Lung (tissue), 12 donors: ENCODE data around the gene PFKFB4. TPM values are rescaled to one million over a fixed set of nuclear protein-coding genes. Genes with fewer than 3 reads are reported as not detected.

Experiments used
- ATAC-seq: fragments of 200-7000 bp; cut with Tn5 transposase; one replicate; pipeline ENCODE4 v1.9.1; 2020; ENCODE audit warnings: moderate number of reproducible peaks; ENCODE audit not compliant: insufficient read depth, low FRiP score
- DNase-seq, 3 donors: peaks; one replicate each; pipeline ENCODE4 v3.0.0-alpha.2; 2013 to 2017
- H3K27ac ChIP-seq, 2 donors: one replicate each; pipeline ENCODE4 v1.5.1; 2013; ENCODE audit warnings: mild to moderate bottlenecking in 2 of 2, moderate library complexity in 2 of 2, control low read depth in 1 of 2, inconsistent platforms in 1 of 2, low read depth in 1 of 2, low read length in 1 of 2
- H3K27me3 ChIP-seq, 3 donors: one replicate each; pipeline ENCODE4 v1.5.1; 2013; ENCODE audit warnings: low read length in 2 of 3; ENCODE audit not compliant: control insufficient read depth in 3 of 3, insufficient read depth in 3 of 3
- H3K36me3 ChIP-seq, 4 donors: one replicate each; pipeline ENCODE4 v1.5.1; 2013; ENCODE audit warnings: low read length in 4 of 4, mild to moderate bottlenecking in 1 of 4, moderate library complexity in 1 of 4; ENCODE audit not compliant: control insufficient read depth in 4 of 4, insufficient read depth in 4 of 4
- H3K4me1 ChIP-seq, 5 donors: one replicate each; pipeline ENCODE4 v1.5.1; 2013; ENCODE audit warnings: low read length in 5 of 5, mild to moderate bottlenecking in 2 of 5, moderate library complexity in 1 of 5; ENCODE audit not compliant: control insufficient read depth in 5 of 5, insufficient read depth in 5 of 5
- H3K4me3 ChIP-seq: one replicate; pipeline ENCODE4 v1.5.1; 2013; ENCODE audit warnings: mild to moderate bottlenecking, control low read depth, moderate library complexity
- H3K9ac ChIP-seq, 2 donors: one replicate each; pipeline ENCODE4 v1.5.1; 2013; ENCODE audit warnings: low read length in 2 of 2, control low read depth in 1 of 2; ENCODE audit not compliant: insufficient read depth in 1 of 2
- H3K9me3 ChIP-seq, 4 donors: one replicate each; pipeline ENCODE4 v1.5.1; 2013; ENCODE audit warnings: low read length in 3 of 4, mild to moderate bottlenecking in 1 of 4, moderate library complexity in 1 of 4; ENCODE audit not compliant: control insufficient read depth in 4 of 4, insufficient read depth in 3 of 4
- CTCF ChIP-seq: IDR thresholded peaks from 2 replicates; pipeline ENCODE4 v1.5.1; 2012; ENCODE audit warnings: mild to moderate bottlenecking; ENCODE audit errors: control extremely low read depth, extremely low read depth
- WGBS, 2 donors: extraction: QIAGEN DNeasy Blood & Tissue Kit; methylation state at CpG; one replicate each; pipeline ENCODE4 v1.1.7; 2013; 5-methylcytosine and 5-hydroxymethylcytosine counted together
- polyA plus RNA-seq, 2 donors: library from polyadenylated mRNA; stranded (reverse); fragments of 200-250 nt; gene quantifications; one replicate each; pipeline ENCODE4 v1.2.1, GENCODE V29; 2013
- total RNA-seq, 2 donors: library from RNA; depleted of rRNA in 1 of 2; stranded (reverse); fragments of >200 nt in 1 of 2; gene quantifications; one replicate each; pipeline ENCODE4 v1.2.1, GENCODE V29; 2014 to 2021
- donor health status: control.
- donor health status: control.
- donor health status: Bipolar disorder and iron deficiency.
- donor health status: healthy.
- donor health status: DM: yes; HTN: yes; CAD: no.

The PFKFB4 gene
- total and polyA plus RNA-seq, 4 donors: 3.6 to 15.9 (median 12.1) TPM

DNA sequence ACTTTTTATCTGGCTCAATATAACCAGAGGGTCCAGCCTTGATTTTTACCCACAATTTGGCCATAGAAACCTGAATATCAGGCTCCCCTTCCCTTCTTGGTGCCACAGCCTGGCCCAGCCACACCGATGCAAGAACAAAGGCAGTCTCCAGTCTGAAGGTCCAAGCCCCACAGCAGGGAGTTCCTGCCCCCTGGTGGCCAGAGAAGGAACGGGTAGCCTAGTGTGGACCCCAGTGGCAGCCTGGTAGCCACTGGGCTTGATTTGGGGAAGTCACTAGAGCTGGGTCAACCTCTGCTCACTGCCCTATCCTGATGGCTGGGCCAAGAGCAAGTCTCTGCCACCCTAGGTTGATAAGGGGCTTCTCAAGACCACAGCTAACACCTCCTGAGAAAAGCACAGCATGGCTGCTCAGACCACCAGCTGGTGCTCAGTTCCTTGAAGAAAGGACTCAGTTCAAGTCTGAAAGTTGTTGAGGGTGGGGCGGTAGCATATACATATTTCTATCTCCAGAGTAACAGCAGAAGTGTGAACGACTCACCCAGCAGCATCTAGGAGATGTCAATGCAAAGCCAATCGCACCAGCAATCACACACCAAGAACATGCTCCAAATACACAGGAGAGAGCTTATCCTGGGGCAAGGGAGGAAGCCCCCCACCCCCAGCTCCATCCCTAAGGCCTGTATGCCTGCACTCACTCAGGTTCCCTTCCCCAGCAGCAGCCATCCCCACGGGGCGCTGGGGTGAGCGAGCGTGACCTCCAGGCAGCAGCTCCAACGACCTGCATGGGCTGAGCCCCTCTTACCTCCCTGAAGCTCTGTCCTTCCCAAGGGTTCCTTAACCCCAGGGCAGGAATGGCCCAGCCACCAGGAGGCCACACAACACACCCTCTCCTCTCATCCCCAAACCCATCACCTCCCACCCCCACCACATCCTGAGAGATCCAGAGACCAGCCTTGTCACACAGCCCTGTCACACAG is 7.6 kb downstream of the PFKFB4 start:
- Histone ChIP-seq H3K27ac (no peak overlapping the region), H3K4me1 (peaks cover 0 to 7% (median 0%) of the 10 kb centered on the region in 5 donors), H3K36me3 (peaks cover 0 to 3% (median under 1%) of the 10 kb centered on the region in 4 donors), H3K9ac (no peak overlapping the region), H3K27me3 (no peaks in the 10 kb centered on the region), H3K9me3 (no peaks in the 10 kb centered on the region), H3K4me3 (no peak overlapping the region)
- 70 to 74% methylated on average over 10 of the region's 10 CpGs for WGBS, 2 donors
- DNase-seq (peak; percentile 79 to 81 (median 81)), ATAC-seq (peak; percentile 86)
- TF ChIP-seq CTCF: peak; percentile 93

DNA sequence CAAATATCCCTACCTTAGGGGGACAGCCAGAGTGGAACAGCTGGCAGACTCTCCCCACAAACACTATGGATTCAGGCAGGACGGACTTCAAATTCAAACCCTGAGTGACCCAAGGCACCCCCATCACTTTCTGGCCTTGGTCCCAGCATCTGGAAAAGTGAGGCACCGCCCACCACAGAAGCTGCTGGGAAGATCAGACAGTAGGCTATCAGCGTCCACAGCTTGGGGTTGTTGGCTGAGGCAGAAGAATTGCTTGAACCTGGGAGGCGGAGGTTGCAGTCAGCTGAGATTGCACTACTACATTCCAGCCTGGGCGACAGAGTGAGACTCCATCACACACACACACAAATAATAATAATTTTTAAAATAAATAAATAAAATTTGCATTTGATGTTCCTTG is 8.5 kb downstream of the PFKFB4 start:
- no peaks in the 10 kb centered on the region for H3K27me3 ChIP-seq
- 85 to 96% methylated on average over 5 of the region's 5 CpGs for WGBS, 2 donors
- no peak for ATAC-seq
- no peak overlapping the region for H3K9ac ChIP-seq
- H3K36me3 ChIP-seq: peaks cover 0 to 3% (median under 1%) of the 10 kb centered on the region in 4 donors
- H3K27ac ChIP-seq: no peak overlapping the region
- no peaks in the 10 kb centered on the region for H3K9me3 ChIP-seq
- peaks cover 0 to 7% (median 0%) of the 10 kb centered on the region in 5 donors for H3K4me1 ChIP-seq
- TF ChIP-seq CTCF: no peak
- DNase-seq: peak in 1 of 3 donors; percentile 35
- no peak overlapping the region for H3K4me3 ChIP-seq

- Histone ChIP-seq H3K4me3 (no peak overlapping the region), H3K9ac (no peak overlapping the region), H3K27ac (no peak overlapping the region), H3K4me1 (peaks cover 0 to 1% (median 0%) of the 10 kb centered on the region in 5 donors), H3K27me3 (no peaks in the 10 kb centered on the region), H3K36me3 (peaks cover 0 to 3% (median under 1%) of the 10 kb centered on the region in 4 donors), H3K9me3 (no peaks in the 10 kb centered on the region)
- ATAC-seq: no peak
- TF ChIP-seq CTCF: no peak
- WGBS, 2 donors: 78 to 82% methylated on average over 4 of the region's 4 CpGs
- DNase-seq: peak; percentile 48 to 69 (median 63)
Measured at GRCh38 chr3:48546203-48546829, 10.3 kb downstream of the PFKFB4 start.
